GM19043 (cell line): ENCODE data around the gene SCN10A.

Experiments
- ATAC-seq: cut with Tn5 transposase; IDR thresholded peaks from one replicate; pipeline ENCODE4 v1.9.1; 2021; ENCODE audit warnings: low read depth; ENCODE audit not compliant: unreplicated experiment

The SCN10A gene

GRCh38 chr3:38816026-38816425 is at the start of gene SCN10A:
Gene SCN10A (minus strand): TSS chr3:38816217. CDS start chr3:38794010, 22,207 bp downstream.
- ATAC-seq = no peak

- no peak for ATAC-seq
Measured at GRCh38 chr3:38853011-38853410, 37.0 kb upstream of the SCN10A start.

- no peak for ATAC-seq
Measured at GRCh38 chr3:38843898-38844297, 27.9 kb upstream of the SCN10A start.

GRCh38 chr3:38842266-38842965 is 26.4 kb upstream of the SCN10A start:
- no peak for ATAC-seq

GRCh38 chr3:38840987-38841386 is 25.0 kb upstream of the SCN10A start:
- ATAC-seq = no peak

GRCh38 chr3:38837358-38837757 is 21.3 kb upstream of the SCN10A start:
- ATAC-seq = no peak

GRCh38 chr3:38836561-38836960 is 20.5 kb upstream of the SCN10A start:
- ATAC-seq = no peak

GRCh38 chr3:38835939-38836338 is 19.9 kb upstream of the SCN10A start:
- no peak for ATAC-seq

GRCh38 chr3:38834717-38835116 is 18.7 kb upstream of the SCN10A start:
- ATAC-seq = no peak

- peak; percentile 59 for ATAC-seq
Measured at GRCh38 chr3:38834110-38834509, 18.1 kb upstream of the SCN10A start.

- ATAC-seq = no peak
Measured at GRCh38 chr3:38829404-38829803, 13.4 kb upstream of the SCN10A start.

- no peak for ATAC-seq
Measured at GRCh38 chr3:38828681-38829080, 12.7 kb upstream of the SCN10A start.

- no peak for ATAC-seq
Measured at GRCh38 chr3:38827791-38828190, 11.8 kb upstream of the SCN10A start.

- ATAC-seq = no peak
Measured at GRCh38 chr3:38826001-38826400, 10.0 kb upstream of the SCN10A start.

GRCh38 chr3:38824349-38824748 is 8.3 kb upstream of the SCN10A start:
- no peak for ATAC-seq

GRCh38 chr3:38823722-38824121 is 7.7 kb upstream of the SCN10A start:
- no peak for ATAC-seq

- no peak for ATAC-seq
Measured at GRCh38 chr3:38823186-38823585, 7.2 kb upstream of the SCN10A start.

GRCh38 chr3:38811822-38812221 is 4.2 kb downstream of the SCN10A start:
- ATAC-seq = no peak

- no peak for ATAC-seq
Measured at GRCh38 chr3:38805765-38806386, 10.1 kb downstream of the SCN10A start.

- ATAC-seq = no peak
Measured at GRCh38 chr3:38805004-38805403, 11.0 kb downstream of the SCN10A start.

- ATAC-seq = no peak
Measured at GRCh38 chr3:38800511-38800910, 15.5 kb downstream of the SCN10A start.

- no peak for ATAC-seq
Measured at GRCh38 chr3:38793721-38794120, 22.3 kb downstream of the SCN10A start.
